ENCODE measurements around the gene CARD10.

CARD10 gene

DNA sequence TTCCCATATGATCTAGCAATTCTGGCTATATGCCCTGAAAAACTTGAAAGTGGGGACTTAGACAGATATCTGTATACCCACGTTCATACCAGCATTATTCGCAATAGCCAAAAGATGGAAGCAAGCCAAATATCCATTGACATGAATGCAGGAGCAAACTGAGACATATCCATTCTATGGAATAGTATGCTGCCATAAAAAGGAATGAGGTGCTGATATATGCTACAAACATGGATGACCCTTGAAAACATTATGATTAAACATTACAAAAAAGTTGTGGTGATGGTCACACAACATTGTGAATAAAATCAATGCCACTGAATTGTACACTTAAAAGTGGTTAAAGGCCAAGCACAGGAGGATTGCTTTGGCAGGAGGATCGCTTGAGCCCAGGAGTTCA is 58.5 kb downstream of the CARD10 start:
- no peak for DNase-seq

DNA sequence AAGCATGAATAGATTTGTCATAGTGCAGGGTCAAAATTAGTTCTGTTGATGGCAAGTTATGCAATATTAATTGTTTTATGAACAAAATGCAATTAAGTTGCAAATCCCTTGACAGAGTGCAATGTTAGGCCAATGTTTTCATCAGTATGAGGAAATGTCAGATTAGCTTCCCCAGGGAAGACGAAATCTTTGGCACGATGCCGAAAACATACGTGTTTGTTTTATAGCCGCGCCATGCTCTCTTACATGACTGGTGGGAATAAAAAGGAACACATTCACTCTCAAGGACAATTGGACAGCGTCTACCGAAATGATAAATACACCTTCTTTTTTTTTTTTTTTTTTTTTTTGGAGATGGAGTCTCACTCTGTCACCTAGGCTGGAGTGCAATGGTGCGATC is 60.0 kb downstream of the CARD10 start:
- no peak for DNase-seq

DNA sequence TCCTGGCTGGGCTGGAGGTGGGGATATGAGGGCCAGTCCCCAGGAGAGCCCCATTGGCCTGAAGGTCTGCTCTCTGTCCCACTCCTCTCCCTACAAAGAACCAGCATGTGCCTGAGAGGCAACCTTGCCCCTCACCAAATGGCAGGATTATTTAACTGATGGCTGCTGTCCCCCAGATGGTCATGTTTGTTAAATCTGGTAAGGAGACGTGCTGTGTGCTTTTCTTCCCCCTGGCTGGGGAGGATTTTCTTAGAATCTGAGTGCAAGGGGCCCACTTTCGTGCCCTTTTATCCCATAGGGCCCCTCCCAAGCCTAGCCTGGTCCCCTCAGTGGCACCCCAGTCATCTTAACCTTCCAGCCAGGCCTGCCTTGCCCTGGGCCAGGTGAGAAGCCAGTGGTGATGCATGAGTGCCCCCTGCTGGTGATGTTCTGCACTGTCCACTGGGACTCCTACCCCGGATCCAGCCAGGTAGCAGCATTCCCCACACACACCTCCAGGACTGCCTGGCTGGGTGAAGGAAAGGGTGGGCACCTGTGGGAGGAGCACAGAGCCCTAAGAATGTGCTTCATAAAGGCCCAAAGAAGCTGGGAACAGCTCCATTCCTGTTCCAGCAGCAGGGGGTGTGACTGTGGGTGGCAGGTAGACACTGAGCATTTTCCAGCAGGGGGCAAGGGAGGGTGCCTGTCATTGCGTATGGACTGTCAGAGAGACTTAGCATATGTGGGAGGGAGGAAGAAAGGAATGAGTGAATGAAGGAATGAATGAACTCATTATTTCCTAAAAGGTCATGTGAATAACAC is 61.9 kb downstream of the CARD10 start:
- DNase-seq: peak in 1 of 2 donors; percentile 24

DNA sequence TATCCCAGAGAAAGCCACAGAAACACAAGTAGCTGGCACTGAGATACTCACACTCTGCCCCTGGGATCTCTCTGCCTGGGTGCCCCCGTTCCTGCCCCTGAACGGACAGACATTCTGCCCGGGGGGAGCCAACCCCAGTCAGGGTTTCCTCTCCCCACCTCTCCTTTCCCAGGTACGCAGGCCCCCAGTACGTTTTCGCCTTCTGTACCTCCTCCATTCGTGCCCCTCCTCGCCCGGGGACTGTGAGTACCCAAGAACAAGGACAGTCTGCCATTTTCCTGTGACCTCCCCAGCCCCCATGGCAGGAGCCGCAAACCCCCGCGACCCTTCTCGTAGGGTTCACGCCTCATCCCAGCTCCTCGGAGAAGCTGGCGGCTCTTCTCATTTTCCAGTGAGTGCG is 62.9 kb downstream of the CARD10 start:
- DNase-seq: no peak

DNA sequence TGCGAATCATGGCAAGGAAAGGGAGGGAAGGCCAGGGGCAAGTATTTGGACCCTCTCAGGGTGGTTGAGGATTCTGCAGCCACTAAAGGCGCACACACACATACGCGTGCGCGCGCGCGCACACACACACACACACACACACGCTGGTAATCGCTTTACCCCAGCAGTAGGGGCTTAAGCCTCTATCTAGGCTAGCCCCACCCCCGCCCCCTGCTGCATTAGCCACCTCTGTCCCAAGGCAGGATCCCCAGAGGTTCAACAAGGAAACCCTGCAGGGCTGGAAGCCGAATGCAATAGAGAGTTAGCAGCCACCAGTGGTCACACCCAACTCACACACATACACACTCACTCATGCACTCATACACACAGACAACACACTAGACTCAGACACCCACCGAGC is 63.3 kb downstream of the CARD10 start:
- DNase-seq: no peak

DNA sequence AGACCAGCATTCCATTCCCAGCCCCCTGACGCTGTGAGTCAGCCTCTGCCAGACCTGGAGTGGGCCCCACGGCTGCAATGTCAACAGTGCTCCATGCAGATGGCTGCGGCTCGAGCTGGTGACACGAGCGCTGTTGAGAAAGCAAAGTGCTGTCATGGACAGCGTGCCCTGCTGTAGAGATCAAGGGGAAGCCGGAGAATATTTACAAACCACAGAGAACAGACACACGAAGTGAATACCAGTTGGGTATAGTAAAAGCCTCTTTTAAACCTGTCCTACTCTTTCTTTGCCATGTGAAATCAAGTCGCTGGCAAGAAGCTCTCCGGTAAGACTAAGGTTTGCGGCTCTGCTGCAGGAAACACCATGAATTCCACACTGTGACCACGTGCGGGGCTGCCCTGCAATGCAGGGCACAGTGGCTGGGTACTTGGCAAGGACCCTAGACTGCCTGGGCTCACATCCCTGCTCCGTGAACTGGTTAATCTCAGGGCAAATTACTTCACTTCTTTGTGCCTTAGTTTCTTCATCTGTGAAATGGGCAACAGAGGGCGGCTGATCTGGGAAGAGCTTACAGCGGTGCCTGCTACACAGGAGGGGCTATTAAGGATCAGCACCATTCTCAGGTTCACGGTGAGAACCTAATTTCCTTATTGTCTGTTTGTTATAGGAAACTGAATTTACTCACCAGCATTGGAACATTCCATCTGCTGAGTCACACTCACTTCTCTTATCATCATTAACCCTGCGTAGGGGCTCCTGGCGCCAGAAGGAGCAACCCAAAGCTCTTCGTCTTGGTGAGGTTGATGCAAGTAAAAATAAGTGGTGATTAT is 64.1 kb downstream of the CARD10 start:
- DNase-seq: no peak

DNA sequence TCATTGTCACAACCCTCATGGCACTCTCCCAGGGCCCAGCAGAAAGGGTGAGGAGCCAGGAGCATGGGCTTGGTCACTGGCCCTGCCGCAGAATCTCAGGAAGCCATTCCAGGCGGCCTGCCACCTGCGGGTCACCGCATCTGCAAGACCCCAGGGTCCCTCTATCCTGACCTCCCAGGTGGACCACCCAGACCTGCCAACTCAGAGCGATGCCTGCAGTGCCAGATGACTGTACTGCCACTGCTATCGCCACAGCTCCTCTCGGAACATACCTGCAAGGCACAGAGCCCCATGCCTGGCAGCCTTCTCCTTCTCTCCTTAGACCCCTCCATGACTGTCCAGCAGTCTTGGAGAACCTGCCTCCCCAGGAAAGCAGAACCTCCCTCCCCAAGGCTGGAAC is 65.5 kb downstream of the CARD10 start:
- DNase-seq: no peak

DNA sequence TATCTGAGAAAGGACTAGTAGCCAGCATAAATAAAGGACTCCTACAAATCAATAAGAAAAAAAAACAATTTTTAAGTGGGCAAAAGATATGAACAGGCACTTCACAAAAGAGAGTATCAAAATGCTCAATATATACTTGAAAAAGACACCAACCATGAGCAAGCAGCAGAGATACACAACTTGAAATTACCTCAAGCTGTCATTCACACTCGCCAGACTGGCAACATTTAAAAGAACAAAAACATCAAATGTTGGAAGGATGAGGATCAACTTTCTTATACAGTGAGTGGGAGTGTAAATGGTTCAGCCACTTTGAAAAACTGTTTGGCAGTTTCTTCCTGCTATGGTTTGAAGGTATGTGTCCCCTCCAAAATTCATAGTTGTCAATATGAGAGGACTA is 68.0 kb downstream of the CARD10 start:
- no peak for DNase-seq

DNA sequence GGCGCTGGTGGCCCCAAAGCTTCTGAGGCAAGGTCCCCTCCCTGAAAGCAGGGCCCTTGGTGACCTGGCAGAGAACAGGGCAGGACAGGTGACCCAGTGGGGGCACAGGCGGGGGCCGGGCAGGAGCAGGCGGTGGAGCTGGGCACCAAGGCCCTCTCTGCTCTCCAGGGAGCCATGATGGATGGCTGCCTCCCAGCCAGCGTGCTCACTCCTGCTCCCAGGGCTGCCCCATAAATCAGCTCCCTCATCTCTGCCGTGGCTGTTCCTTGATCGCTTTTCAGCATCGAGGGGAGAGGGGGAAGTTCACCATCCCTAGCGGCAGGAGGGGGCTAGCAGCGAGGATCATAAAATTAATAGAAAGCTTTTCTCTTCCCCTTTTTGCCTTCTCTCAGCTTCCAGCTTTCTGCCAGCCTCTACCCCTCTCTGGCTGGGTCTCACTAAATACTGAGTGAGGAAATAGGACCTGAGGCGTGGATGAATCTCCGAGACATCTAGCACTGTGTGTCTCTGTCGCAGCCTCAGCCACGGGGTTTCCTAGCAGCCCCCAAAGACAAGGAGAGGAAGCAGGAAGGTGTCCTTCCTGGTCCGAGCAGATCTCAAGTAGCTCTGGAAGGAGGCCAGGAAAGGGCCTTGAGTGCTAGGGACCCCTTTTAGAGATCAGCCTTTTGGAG is 69.7 kb downstream of the CARD10 start:
- no peak for DNase-seq

DNA sequence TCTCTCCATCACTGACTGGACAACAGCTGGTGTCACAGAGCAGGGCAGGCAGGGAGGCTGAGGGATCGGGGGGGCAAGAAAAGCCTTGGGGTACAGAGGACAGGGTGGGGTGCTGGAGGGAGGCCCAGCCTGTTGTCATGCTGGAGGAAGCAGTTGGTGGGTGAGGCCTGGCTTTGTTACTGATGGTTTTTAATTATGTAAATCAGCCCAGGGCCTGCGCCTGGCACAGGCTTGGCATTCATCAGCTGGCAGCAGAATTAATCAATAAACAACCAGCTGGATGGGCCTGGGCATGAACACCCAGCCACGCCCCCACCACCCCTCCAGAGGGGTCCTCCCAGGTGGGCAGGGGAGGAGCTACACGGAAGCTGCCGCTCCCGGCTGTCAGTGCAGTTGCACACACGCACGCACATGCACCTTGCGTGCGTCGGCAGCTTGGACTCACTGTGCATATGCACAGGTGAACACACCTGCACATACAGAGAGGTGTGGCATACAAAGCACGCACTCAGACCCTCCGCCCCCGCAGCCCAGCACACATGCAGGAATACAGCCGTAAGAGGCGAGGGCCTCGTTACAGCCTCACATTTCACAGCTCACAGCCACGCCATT is 70.6 kb downstream of the CARD10 start:
- DNase-seq: no peak

DNA sequence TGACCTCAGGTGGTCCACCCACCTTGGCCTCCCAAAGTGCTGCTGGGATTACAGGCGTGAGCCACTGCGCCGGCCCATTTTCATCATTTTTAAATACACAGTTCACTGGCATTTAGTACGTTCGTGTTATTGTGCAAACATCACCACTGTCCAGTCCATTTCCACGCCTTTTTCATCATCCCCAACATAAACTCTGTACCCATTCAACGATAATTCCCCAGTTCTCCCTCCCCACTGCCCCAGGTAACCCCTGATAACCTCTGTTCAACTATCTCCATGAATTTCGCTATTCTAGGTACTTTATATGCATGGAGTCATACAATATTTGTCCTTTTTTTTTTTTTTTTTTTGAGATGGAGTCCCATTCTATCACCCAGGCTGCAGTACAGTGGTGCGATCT is 73.7 kb downstream of the CARD10 start:
- DNase-seq: no peak

DNA sequence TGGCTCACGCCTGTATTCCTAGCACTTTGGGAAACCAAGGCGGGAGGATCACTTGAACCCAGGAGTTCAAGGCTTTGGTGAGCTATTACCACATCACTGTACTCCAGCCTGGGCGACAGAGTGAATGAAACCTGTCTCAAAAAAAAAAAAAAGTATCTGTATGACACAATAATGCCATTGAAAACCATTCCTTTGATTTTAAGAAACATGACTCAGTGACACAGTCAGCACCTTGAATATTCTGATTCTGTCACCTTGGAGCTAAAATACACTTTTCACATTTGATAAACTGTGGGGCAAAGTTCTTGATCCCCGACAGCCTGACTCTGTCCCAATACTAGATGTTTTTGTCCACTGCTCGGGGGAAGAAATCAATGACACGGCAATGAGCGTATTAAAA is 75.2 kb downstream of the CARD10 start:
- no peak for DNase-seq

DNA sequence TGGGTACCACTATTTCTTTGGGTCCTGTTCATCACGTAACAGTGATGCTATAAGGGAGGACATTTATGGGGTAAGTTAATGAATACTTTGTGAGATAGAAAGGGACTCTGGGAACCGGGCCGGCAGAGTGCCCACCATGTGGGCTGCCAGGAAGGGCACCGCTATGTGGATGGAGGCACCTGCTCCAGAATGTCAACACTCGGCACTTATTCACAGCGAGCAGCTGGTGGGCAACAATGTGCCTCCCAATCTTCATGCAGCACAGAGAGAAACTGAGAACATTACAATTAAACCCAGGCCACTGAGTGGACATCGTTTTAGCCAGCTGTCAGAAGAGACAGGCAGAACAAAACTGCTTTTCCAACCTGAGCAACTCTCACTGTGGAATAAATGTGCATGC is 76.1 kb downstream of the CARD10 start:
- DNase-seq: no peak

DNA sequence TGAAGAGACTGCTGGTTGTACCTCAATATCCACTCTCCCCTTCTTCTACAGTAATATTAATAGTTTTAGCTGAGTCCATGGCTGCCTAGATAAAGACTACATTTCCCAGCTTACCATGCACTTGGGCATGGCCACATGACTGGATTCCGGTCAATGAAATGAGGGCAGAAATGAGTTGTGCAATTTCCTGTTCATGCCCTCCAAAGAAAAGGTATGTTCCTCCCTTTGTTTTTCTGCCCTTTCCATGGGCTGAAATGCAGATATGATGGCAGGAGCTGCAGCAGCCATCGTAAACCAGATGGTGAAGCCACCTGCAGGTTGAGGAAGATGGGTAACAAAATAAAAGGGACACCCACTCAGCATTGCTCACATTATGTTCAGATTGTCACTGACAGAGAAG is 76.7 kb downstream of the CARD10 start:
- no peak for DNase-seq

DNA sequence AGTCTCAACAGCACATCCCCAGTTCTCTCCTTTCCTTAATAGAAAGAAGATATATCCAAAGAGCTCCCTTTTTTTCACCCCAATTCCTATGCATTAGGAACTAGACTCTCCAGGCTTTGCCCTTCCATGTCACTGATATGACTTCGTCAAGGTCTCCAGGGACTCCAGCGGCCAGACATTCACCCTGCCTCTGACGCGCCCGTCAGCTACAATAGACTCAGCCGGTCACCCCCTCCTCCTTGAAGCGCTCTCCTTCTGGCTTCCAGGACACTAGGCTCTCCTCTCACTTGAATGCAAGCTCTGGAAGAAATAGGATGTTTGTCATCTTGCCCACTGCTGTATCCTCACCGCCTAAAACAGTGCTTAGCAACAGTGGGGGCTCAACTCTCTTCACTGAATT is 77.1 kb downstream of the CARD10 start:
- no peak for DNase-seq

DNA sequence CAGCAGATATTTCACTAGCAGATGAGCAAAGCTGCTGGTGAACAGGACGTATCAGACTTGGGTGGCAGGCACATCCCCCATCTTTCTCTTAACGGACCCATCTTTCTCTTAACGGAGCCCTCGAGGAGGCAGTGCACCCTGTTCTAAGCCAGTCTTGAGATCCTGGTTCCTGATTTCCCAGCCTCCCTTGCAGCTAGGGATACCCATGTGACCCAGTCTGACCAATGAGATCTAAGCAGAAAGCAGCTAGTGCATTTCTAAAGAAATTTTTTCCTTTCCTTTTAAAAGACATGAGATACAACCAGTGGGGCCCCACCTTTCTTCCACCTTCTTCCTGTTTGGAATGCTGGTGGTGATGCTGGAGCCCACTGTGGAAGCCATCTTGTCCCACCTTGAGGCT is 78.3 kb downstream of the CARD10 start:
- no peak for DNase-seq

All from hippocampal formation (tissue), 2 donors.